SK-N-SH (cell line): ENCODE data around the gene GHRHR.

Experiments
- CTCF ChIP-seq: fragments of 200-600 bp; sonication (generic); IDR thresholded peaks from 2 replicates; pipeline ENCODE4 v1.6.1; 2017; ENCODE audit warnings: antibody characterized with exemption, mild to moderate bottlenecking, moderate library complexity
- SMC3 ChIP-seq: IDR thresholded peaks from 2 replicates; pipeline ENCODE4 v1.6.1; 2012; ENCODE audit warnings: low read depth, low read length, improper control_type of control experiment
- YY1 ChIP-seq: IDR thresholded peaks from 2 replicates; pipeline ENCODE4 v1.4.0; 2012; ENCODE audit warnings: low read depth, mild to moderate bottlenecking

GRCh38 chr7:30987178-30987577 is 23.4 kb downstream of the GHRHR start:
- TF ChIP-seq SMC3: no peak
- no peak for TF ChIP-seq YY1
- no peak for TF ChIP-seq CTCF
